Smooth muscle cell (in vitro differentiated cells): ENCODE results near the gene KIF2C. TPM values are rescaled to one million over a fixed set of nuclear protein-coding genes. Genes with fewer than 3 reads are reported as not detected.

Experiments
- DNase-seq: peaks from one replicate; lab custom pipeline; 2025; ENCODE audit not compliant: unreplicated experiment; lab: John Stamatoyannopoulos, UW
- H2AFZ ChIP-seq: fragments of 200-600 bp; sonication (generic); 2 replicates; pipeline ENCODE4 v1.6.0; 2016; ENCODE audit warnings: antibody characterized with exemption, low read depth, mild to moderate bottlenecking
- H3F3A ChIP-seq: fragments of 200-600 bp; sonication (generic); 2 replicates; pipeline ENCODE4 v1.6.0; 2017; ENCODE audit warnings: antibody characterized with exemption, low read depth
- H3K27ac ChIP-seq: fragments of 200-600 bp; sonication (generic); 2 replicates; pipeline ENCODE4 v1.5.1; 2016; ENCODE audit warnings: low read depth, mild to moderate bottlenecking
- H3K27me3 ChIP-seq: fragments of 200-600 bp; sonication (generic); 2 replicates; pipeline ENCODE4 v1.6.1; 2016; ENCODE audit warnings: low read depth, mild to moderate bottlenecking
- H3K36me3 ChIP-seq: fragments of 200-600 bp; sonication (generic); 2 replicates; pipeline ENCODE4 v1.5.1; 2016; ENCODE audit warnings: low read depth
- H3K4me1 ChIP-seq: fragments of 200-600 bp; sonication (generic); 2 replicates; pipeline ENCODE4 v1.5.1; 2016; ENCODE audit warnings: low read depth
- H3K4me2 ChIP-seq: fragments of 200-600 bp; sonication (generic); 2 replicates; pipeline ENCODE4 v1.6.0; 2016; ENCODE audit warnings: mild to moderate bottlenecking
- H3K4me3 ChIP-seq: fragments of 200-600 bp; sonication (generic); 2 replicates; pipeline ENCODE4 v1.5.1; 2016; ENCODE audit warnings: mild to moderate bottlenecking
- H3K79me2 ChIP-seq: fragments of 200-600 bp; sonication (generic); 2 replicates; pipeline ENCODE4 v1.6.0; 2016; ENCODE audit warnings: low read depth, mild to moderate bottlenecking
- H3K9ac ChIP-seq: fragments of 200-600 bp; sonication (generic); 2 replicates; pipeline ENCODE4 v1.6.0; 2016; ENCODE audit warnings: low read depth
- H3K9me3 ChIP-seq: fragments of 200-600 bp; sonication (generic); replicated peaks from 2 replicates; pipeline ENCODE4 v1.5.1; 2016; ENCODE audit warnings: low read depth
- H4K20me1 ChIP-seq: fragments of 200-600 bp; sonication (generic); 2 replicates; pipeline ENCODE4 v1.6.0; 2016; ENCODE audit warnings: low read depth
- CTCF ChIP-seq: fragments of 200-600 bp; sonication (generic); IDR thresholded peaks from 2 replicates; pipeline ENCODE4 v1.5.1; 2017; ENCODE audit warnings: borderline replicate concordance, mild to moderate bottlenecking, antibody characterized with exemption; ENCODE audit not compliant: insufficient read depth, poor library complexity, severe bottlenecking
- WGBS: methylation state at CpG from one replicate; pipeline ENCODE4 v1.1.7; 2016; ENCODE audit warnings: low lambda C conversion rate; 5-methylcytosine and 5-hydroxymethylcytosine counted together
- polyA plus RNA-seq: library from polyadenylated mRNA; unstranded; fragments of >200 nt; fragmentation: Nextera tagmentation; extraction: Ambion mirVana; gene quantifications from 2 replicates; pipeline ENCODE4 v1.2.1, GENCODE V29; 2016
- total RNA-seq: library from RNA; depleted of rRNA; stranded (reverse); fragments of >200 nt; gene quantifications from 2 replicates; pipeline ENCODE4 v1.2.3, GENCODE V29; 2014

The KIF2C gene
- total and polyA plus RNA-seq, 2 experiments from 2014 or later, result 5.7 to 8.5 TPM

GRCh38 chr1:44743211-44743610, 3.6 kb downstream of the KIF2C start:
- Histone ChIP-seq H3K27ac (no peak overlapping the region), H3K4me3 (no peak overlapping the region), H2AFZ (no peak overlapping the region), H3K4me1 (peaks cover 10% of the 10 kb centered on the region), H3F3A (no peaks in the 10 kb centered on the region), H3K79me2 (peaks cover 21% of the 10 kb centered on the region), H3K9me3 (no peaks in the 10 kb centered on the region), H3K36me3 (no peaks in the 10 kb centered on the region), H3K27me3 (no peaks in the 10 kb centered on the region), H3K4me2 (no peak overlapping the region), H3K9ac (no peak overlapping the region), H4K20me1 (no peaks in the 10 kb centered on the region)
- no peak for TF ChIP-seq CTCF
- 100% methylated on average over 1 of the region's 1 CpG for WGBS
- DNase-seq, result no peak

- H2AFZ ChIP-seq, result no peak overlapping the region
- H4K20me1 ChIP-seq, result no peaks in the 10 kb centered on the region
- 97% methylated on average over 3 of the region's 3 CpGs for WGBS
- DNase-seq, result no peak
- H3K27ac ChIP-seq, result no peak overlapping the region
- no peaks in the 10 kb centered on the region for H3K4me1 ChIP-seq
- H3K79me2 ChIP-seq, result peaks cover 4% of the 10 kb centered on the region
- H3K36me3 ChIP-seq, result no peaks in the 10 kb centered on the region
- H3K4me2 ChIP-seq, result no peak overlapping the region
- no peaks in the 10 kb centered on the region for H3F3A ChIP-seq
- no peak overlapping the region for H3K9ac ChIP-seq
- no peak for TF ChIP-seq CTCF
- no peak overlapping the region for H3K4me3 ChIP-seq
- no peaks in the 10 kb centered on the region for H3K27me3 ChIP-seq
- no peaks in the 10 kb centered on the region for H3K9me3 ChIP-seq
Measured at GRCh38 chr1:44747878-44748277, 8.2 kb downstream of the KIF2C start.

- TF ChIP-seq CTCF, result no peak
- Histone ChIP-seq H3K4me3 (no peak overlapping the region), H3K36me3 (no peaks in the 10 kb centered on the region), H2AFZ (no peak overlapping the region), H3K27ac (no peak overlapping the region), H3K4me2 (no peak overlapping the region), H3K27me3 (no peaks in the 10 kb centered on the region), H3K9ac (no peak overlapping the region), H3K4me1 (no peaks in the 10 kb centered on the region), H3K79me2 (no peaks in the 10 kb centered on the region), H3K9me3 (no peaks in the 10 kb centered on the region), H3F3A (no peaks in the 10 kb centered on the region), H4K20me1 (no peaks in the 10 kb centered on the region)
- DNase-seq, result no peak
- WGBS, result 100% methylated on average over 2 of the region's 2 CpGs
Measured at GRCh38 chr1:44757420-44757819, 17.8 kb downstream of the KIF2C start.

- Histone ChIP-seq H3K4me2 (no peak overlapping the region), H3K36me3 (no peaks in the 10 kb centered on the region), H3K9ac (no peak overlapping the region)
Measured at GRCh38 chr1:44759077-44759476, 19.4 kb downstream of the KIF2C start.

More at GRCh38 chr1:44759077-44759476, 19.4 kb downstream of the KIF2C start:
- H2AFZ ChIP-seq, result no peak overlapping the region
- no peak for DNase-seq
- no peaks in the 10 kb centered on the region for H3K27me3 ChIP-seq
- no peak overlapping the region for H3K27ac ChIP-seq
- no peak for TF ChIP-seq CTCF
- no peaks in the 10 kb centered on the region for H3K79me2 ChIP-seq
- no peaks in the 10 kb centered on the region for H4K20me1 ChIP-seq
- H3K4me3 ChIP-seq, result no peak overlapping the region
- 97% methylated on average over 11 of the region's 11 CpGs for WGBS
- H3K4me1 ChIP-seq, result no peaks in the 10 kb centered on the region
- H3K9me3 ChIP-seq, result no peaks in the 10 kb centered on the region
- no peaks in the 10 kb centered on the region for H3F3A ChIP-seq
